ENCODE measurements around the gene ATP8A2. TPM values are rescaled to one million over a fixed set of nuclear protein-coding genes. Genes with fewer than 3 reads are reported as not detected.

ATP8A2 gene
- total RNA-seq, 3 donors from 2014 or later (not counting 1 experiment from before 2014, with no cell fraction given) = 0.43 to 0.68 (median 0.59) TPM

DNA sequence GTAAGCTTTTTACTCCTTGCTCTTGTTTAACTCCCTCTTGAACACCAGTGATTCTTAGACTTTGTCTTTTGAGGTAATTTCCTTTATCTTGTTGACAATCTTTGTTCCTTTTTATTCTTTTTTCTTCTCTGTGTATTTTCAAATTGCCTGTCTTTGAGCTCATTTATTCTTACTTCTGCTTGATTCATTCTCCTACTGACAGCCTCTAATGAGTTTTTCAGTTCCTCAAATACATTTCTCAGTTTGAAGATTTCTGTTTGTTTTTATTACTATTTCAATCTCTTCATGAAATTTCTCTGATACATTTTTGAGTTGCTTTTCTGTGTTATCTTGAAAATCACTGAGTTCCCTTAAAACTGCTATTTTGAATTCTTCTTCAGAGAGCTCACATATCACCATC is 154.1 kb downstream of the ATP8A2 start:
- intact Hi-C loops (cut with micrococcal nuclease) = no loop called here
- Histone ChIP-seq H3K4me3 (ENCODE audit: low read length) (no peak overlapping the region), H3K27me3 (ENCODE audit: control insufficient read depth, insufficient read depth, low read length) (no peaks in the 10 kb centered on the region), H3K9me3 (ENCODE audit: control insufficient read depth, insufficient read depth, low read length) (peaks cover 5% of the 10 kb centered on the region), H3K27ac (ENCODE audit: low read length) (no peak overlapping the region), H3K36me3 (ENCODE audit: control insufficient read depth, insufficient read depth, low read length) (no peaks in the 10 kb centered on the region), H3K4me1 (ENCODE audit: control insufficient read depth, insufficient read depth, low read length) (no peaks in the 10 kb centered on the region)
- peaks cover 14 to 15% of the 10 kb centered on the region in 2 donors for H3K9me3 Mint-ChIP-seq
- no peak overlapping the region for H3K27ac Mint-ChIP-seq
- ATAC-seq = no peak
- no peaks in the 10 kb centered on the region for H3K4me1 Mint-ChIP-seq
- no peak overlapping the region for H3K4me3 Mint-ChIP-seq
- peaks cover 6 to 23% of the 10 kb centered on the region in 2 donors for H3K27me3 Mint-ChIP-seq (ENCODE audit: low read depth in 2 of 2)
- no peak for DNase-seq
- TF ChIP-seq, protein P1, sequence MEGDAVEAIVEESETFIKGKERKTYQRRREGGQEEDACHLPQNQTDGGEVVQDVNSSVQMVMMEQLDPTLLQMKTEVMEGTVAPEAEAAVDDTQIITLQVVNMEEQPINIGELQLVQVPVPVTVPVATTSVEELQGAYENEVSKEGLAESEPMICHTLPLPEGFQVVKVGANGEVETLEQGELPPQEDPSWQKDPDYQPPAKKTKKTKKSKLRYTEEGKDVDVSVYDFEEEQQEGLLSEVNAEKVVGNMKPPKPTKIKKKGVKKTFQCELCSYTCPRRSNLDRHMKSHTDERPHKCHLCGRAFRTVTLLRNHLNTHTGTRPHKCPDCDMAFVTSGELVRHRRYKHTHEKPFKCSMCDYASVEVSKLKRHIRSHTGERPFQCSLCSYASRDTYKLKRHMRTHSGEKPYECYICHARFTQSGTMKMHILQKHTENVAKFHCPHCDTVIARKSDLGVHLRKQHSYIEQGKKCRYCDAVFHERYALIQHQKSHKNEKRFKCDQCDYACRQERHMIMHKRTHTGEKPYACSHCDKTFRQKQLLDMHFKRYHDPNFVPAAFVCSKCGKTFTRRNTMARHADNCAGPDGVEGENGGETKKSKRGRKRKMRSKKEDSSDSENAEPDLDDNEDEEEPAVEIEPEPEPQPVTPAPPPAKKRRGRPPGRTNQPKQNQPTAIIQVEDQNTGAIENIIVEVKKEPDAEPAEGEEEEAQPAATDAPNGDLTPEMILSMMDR (IDR thresholded peaks at IDR 0.05) = no peak
- peaks cover 17% of the 10 kb centered on the region for H3K36me3 Mint-ChIP-seq

DNA sequence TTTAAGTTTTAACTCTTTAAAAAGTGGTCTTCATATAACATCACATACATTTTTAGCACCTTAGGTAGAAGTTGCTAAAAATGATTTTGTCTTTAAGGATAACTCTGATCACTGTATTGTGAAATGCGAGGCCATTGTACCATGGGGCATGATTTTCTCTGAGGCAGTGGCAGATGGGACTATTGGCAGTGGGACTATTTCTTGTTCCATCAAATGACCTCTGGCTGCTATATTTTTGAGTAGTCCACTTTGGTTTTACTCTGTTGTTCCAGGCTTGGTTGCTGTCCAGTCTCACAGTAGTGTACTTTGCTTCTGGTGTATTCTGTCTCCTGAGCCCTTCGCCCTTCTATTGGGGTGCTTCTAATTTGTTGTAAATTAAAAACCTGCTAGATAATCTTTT is 156.5 kb downstream of the ATP8A2 start:
- Mint-ChIP-seq H3K9me3 (peaks cover 10 to 14% of the 10 kb centered on the region in 2 donors), H3K36me3 (peaks cover 17% of the 10 kb centered on the region), H3K4me1 (no peaks in the 10 kb centered on the region), H3K27ac (no peak overlapping the region), H3K27me3 (ENCODE audit: low read depth in 2 of 2) (peaks cover 6 to 8% of the 10 kb centered on the region in 2 donors), H3K4me3 (no peak overlapping the region)
- ATAC-seq (no peak), DNase-seq (no peak)
- peaks cover 5% of the 10 kb centered on the region for H3K9me3 ChIP-seq (ENCODE audit: control insufficient read depth, insufficient read depth, low read length)
- no peak overlapping the region for H3K27ac ChIP-seq (ENCODE audit: low read length)
- H3K4me3 ChIP-seq (ENCODE audit: low read length) = no peak overlapping the region
- H3K27me3 ChIP-seq (ENCODE audit: control insufficient read depth, insufficient read depth, low read length) = no peaks in the 10 kb centered on the region
- no peaks in the 10 kb centered on the region for H3K36me3 ChIP-seq (ENCODE audit: control insufficient read depth, insufficient read depth, low read length)
- TF ChIP-seq, protein P1 (IDR thresholded peaks at IDR 0.05) = no peak
- intact Hi-C loops (cut with micrococcal nuclease) = no loop called here
- H3K4me1 ChIP-seq (ENCODE audit: control insufficient read depth, insufficient read depth, low read length) = no peaks in the 10 kb centered on the region
- 88% methylated on average over 1 of the region's 2 CpGs for WGBS (ENCODE audit: insufficient coverage)

DNA sequence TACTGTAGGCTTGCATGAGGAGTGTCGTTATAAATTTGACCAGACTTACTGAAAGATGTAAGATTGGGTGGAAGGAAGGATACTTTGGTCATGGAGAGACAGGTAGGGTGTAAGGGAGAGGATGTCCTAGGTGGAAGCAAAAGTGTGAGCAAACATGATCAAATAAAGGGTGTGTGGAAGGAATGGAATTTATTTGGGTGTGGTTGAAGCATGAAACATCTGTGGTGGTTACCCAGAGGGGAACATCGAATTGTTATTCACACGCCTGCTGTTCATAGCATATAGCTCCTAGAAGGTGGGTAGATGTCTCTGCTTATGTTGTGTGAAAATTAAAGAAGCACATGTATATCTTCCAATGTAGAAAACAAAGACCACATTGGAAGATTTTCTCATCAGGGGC is 157.7 kb downstream of the ATP8A2 start:
- Histone ChIP-seq H3K4me3 (ENCODE audit: low read length) (no peak overlapping the region), H3K27me3 (ENCODE audit: control insufficient read depth, insufficient read depth, low read length) (no peaks in the 10 kb centered on the region), H3K27ac (ENCODE audit: low read length) (no peak overlapping the region), H3K4me1 (ENCODE audit: control insufficient read depth, insufficient read depth, low read length) (no peaks in the 10 kb centered on the region), H3K36me3 (ENCODE audit: control insufficient read depth, insufficient read depth, low read length) (no peaks in the 10 kb centered on the region), H3K9me3 (ENCODE audit: control insufficient read depth, insufficient read depth, low read length) (peaks cover 5% of the 10 kb centered on the region)
- H3K4me3 Mint-ChIP-seq = no peak overlapping the region
- intact Hi-C loops (cut with micrococcal nuclease) = no loop called here
- no peak for ATAC-seq
- TF ChIP-seq, protein P1 (IDR thresholded peaks at IDR 0.05) = no peak
- H3K27me3 Mint-ChIP-seq (ENCODE audit: low read depth in 2 of 2) = peaks cover 8 to 10% of the 10 kb centered on the region in 2 donors
- H3K27ac Mint-ChIP-seq = no peak overlapping the region
- H3K9me3 Mint-ChIP-seq = peaks cover 6 to 14% of the 10 kb centered on the region in 2 donors
- DNase-seq = no peak
- H3K4me1 Mint-ChIP-seq = no peaks in the 10 kb centered on the region
- WGBS (ENCODE audit: insufficient coverage) = 94% methylated on average over 3 of the region's 3 CpGs
- H3K36me3 Mint-ChIP-seq = peaks cover 17% of the 10 kb centered on the region

DNA sequence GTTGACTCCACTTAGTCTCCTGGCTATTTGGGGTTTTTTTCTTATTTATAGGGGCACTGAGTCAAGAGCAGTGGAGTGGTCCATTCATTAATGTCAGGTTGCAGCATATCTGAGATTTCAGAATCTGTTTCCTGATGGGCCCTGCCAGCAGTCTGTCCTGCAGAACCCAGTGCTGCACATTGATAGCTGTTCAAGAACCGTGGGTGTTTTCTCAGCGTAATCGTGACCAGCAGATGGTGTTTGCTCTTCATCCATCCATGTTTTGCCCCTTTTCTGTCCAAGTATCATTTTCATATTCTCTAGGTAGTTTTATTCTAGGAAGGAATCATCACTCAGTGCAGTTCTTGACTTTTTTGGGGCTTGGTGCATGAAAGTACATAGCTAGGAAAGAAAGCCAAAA is 166.5 kb downstream of the ATP8A2 start:
- Mint-ChIP-seq H3K4me3 (no peak overlapping the region), H3K4me1 (no peaks in the 10 kb centered on the region), H3K27ac (no peak overlapping the region), H3K36me3 (no peaks in the 10 kb centered on the region), H3K9me3 (no peaks in the 10 kb centered on the region), H3K27me3 (ENCODE audit: low read depth in 2 of 2) (peaks cover 0 to 13% of the 10 kb centered on the region in 2 donors)
- TF ChIP-seq, protein P1 (IDR thresholded peaks at IDR 0.05) = no peak
- no peaks in the 10 kb centered on the region for H3K9me3 ChIP-seq (ENCODE audit: control insufficient read depth, insufficient read depth, low read length)
- H3K4me1 ChIP-seq (ENCODE audit: control insufficient read depth, insufficient read depth, low read length) = no peaks in the 10 kb centered on the region
- intact Hi-C loops (cut with micrococcal nuclease) = no loop called here
- WGBS (ENCODE audit: insufficient coverage) = 58% methylated on average over 3 of the region's 3 CpGs
- H3K27ac ChIP-seq (ENCODE audit: low read length) = no peak overlapping the region
- no peaks in the 10 kb centered on the region for H3K36me3 ChIP-seq (ENCODE audit: control insufficient read depth, insufficient read depth, low read length)
- ATAC-seq = no peak
- H3K4me3 ChIP-seq (ENCODE audit: low read length) = no peak overlapping the region
- DNase-seq = no peak
- no peaks in the 10 kb centered on the region for H3K27me3 ChIP-seq (ENCODE audit: control insufficient read depth, insufficient read depth, low read length)

Measured in natural killer cell (primary cell).